ENCODE results near the gene NDUFB3.
"Not testable (repeated sequence)": the region's sequence is repeated elsewhere in the genome, so short reads cannot be mapped to it uniquely, and the experiment has no call there.

NDUFB3 gene

DNA sequence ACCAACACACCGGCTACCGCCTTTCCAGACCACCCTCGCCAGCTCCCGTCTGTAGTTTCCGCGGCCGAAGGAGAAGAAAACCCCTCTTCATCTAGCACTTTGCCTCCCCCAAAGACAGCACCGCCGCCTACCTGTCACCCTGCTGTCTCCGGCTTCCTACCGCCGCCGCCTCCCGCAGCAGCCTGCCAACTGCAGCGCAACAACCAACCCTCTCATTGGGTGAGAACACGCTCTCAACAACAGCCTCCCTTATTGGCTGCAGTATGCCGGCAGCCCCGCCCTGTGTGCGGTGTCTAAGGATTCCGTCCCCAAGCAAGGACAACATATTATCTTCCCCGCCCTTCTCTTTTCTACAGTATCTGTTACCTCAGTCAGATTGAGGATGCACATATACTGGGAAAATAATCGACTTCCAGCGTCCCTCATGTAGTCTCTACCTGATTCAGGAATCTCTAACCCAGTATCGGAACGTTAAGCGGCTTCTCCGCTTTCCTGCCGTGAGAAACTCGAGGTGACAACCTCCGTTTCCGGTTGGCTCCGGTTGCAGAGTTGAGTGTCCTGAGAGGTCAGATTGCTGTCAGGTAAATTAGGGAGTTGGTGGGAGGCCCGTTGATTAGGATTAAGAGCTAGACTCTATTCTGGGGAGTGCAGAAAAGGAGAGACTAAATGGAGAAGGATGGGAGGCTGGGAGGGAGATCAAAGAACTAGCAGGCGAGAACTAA is at the start of gene NDUFB3, which contains the start of gene HYCC2:
Gene NDUFB3 (plus strand): TSS at position 523 of the 722 bp plus-strand sequence. CDS start 6,882 bp downstream, outside the sequence.
Gene HYCC2 (minus strand): TSS at position 193 of the 722 bp plus-strand sequence. CDS start 47,662 bp downstream, outside the sequence.
- DNase-seq: peak; percentile 96

DNA sequence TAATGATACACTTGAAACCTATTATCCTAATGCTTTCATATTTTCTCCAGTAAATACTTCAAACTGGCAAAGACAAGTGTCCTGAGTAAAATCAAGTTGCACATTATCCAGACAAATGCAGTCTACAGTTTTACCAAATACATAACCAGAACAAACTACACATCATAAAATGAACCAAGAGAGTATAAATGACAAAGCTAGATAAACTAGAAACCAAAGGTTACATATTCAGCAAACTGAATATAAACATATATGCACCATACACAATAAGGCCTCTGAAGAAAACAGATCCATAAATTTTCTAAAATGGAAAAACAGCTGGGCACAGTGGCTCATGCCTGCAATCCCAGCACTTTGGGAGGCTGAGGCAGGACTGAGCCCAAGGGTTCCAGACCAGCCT is 47.3 kb upstream of the NDUFB3 start:
- DNase-seq: no peak

DNA sequence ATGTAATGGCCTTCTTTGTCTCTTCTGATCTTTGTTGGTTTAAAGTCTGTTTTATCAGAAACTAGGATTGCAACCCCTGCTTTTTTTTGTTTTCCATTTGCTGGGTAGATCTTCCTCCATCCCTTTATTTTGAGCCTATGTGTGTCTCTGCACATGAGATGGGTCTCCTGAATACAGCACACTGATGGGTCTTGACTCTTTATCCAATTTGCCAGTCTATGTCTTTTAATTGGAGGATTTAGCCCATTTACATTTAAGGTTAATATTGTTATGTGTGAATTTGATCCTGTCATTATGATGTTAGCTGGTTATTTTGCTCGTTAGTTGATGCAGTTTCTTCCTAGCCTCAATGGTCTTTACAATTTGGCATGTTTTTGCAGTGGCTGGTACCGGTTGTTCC is 37.4 kb upstream of the NDUFB3 start:
- not testable (repeated sequence) for DNase-seq

DNA sequence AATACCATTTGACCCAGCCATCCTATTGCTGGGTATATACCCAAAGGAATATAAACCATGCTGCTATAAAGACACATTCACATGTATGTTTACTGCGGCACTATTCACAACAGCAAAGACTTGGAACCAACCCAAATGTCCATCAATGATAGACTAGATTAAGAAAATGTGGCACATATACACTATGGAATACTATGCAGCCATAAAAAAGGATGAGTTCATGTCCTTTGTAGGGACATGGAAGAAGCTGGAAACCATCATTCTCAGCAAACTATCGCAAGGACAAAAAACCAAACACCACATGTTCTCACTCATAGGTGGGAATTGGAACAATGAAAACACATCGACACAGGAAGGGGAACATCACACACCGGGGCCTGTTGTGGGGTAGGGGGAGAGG is 33.4 kb upstream of the NDUFB3 start:
- DNase-seq: not testable (repeated sequence)

DNA sequence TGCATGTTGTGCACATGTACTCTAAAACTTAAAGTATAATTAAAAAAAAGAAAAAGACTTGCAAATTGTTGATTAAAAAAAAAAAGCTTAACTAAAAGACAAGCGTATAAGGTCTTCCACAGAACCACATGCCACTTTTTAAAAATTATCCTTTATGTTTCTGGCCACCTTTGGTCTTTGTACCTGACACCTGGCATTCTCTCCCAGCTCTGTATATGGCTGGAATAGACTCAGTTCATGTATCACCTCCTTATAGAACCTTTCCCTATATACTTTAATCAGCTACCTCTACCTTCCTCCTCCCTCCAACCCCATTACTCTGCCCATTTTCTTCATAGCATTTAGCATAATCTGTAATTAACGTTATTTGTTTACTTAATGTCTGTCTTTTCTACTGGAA is 32.9 kb upstream of the NDUFB3 start:
- no peak for DNase-seq

DNA sequence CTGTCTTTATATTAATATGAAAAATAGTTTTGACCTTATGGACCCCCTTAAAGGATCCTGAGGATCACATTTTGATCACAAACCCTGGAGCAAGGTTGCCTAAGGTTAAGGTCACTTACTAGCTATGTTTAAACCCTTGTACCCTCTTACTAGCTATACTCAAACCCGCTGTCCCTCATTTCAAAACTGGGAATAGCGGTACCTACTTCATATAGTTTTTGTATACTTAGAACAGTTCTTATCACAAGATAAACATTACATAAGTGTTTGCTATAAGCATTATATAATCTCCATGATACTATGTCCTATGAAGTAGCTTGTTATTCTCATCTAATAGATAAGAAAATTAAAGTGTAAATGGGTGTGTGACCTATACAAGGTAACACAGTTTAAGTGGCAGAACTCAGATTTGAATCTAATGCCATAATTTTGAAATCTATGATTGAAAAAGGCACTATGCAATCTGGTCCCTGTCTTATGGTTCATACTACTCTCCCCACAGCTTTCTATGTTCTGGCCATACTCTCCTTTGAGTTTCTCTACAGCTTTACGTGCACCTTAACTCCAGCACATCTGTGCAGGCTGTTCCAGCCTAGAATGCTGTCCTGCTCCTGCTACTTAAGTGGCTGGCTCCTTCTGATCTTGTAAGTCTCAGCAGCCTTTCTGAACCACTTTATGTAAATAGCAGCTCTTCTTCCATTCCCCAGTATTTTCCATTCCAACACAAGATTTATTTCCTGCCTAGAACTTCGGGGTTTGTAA is 30.8 kb upstream of the NDUFB3 start:
- no peak for DNase-seq

DNA sequence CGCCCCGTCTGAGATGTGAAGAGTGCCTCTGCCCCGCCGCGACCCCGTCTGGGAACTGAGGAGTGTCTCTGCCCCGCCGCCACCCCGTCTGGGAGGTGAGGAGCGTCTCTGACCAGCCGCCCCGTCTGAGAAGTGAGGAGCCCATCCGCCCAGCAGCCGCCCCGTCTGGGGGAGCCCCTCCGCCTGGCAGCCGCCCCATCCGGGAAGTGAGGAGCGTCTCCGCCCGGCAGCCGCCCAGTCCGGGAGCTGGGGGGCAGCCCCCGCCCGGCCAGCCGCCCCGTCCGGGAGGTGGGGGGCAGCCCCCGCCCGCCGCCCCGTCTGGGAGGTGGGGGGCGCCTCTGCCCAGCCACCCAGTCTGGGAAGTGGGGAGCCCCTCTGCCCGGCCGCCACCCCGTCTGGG is 29.4 kb upstream of the NDUFB3 start:
- DNase-seq: not testable (repeated sequence)

DNA sequence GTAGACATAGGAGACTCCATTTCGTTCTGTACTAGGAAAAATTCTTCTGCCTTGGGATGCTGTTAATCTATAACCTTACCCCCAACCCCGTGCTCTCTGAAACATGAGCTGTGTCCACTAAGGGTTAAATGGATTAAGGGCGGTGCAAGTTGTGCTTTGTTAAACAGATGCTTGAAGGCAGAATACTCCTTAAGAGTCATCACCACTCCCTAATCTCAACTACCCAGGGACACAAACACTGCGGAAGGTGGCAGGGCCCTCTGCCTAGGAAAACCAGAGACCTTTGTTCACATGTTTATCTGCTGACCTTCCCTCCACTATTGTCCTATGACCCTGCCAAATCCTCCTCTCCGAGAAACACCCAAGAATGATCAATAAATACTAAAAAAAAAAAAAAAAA is 28.8 kb upstream of the NDUFB3 start:
- DNase-seq: not testable (repeated sequence)

DNA sequence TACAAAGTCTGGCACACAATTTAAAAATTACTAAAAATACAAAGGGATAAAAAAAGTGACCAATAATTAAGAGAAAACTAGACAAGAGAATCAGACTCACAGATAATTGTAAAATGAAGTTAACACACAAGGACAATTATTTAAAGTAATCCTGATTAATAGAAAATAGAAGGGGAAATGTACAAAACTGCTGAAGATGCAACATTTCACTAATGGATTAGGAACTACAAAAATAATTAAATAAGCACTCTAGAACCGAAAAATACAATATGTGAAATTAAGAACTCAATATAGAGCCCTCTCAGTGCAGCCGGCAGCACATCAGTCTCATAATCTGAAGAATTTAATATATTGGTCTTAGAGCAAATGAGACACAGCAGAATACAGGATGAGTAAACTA is 24.9 kb upstream of the NDUFB3 start:
- no peak for DNase-seq

DNA sequence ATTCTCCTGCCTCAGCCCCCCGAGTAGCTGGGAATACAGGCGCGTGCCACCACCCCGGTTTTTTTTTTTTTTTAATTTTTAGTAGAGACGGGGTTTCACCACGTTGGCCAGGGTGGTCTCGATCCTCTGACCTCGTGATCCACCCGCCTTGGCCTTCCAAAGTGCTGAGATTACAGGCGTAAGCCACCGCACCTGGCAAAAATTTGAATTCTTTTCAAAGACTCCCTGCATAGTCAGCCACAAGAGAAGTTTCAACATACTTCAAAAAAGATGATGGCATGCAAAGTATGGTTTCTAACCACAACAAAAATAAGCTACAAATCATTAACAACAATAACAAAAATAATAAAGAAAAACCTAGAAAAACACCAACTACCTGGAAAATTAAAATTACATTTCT is 22.3 kb upstream of the NDUFB3 start:
- DNase-seq: no peak

DNA sequence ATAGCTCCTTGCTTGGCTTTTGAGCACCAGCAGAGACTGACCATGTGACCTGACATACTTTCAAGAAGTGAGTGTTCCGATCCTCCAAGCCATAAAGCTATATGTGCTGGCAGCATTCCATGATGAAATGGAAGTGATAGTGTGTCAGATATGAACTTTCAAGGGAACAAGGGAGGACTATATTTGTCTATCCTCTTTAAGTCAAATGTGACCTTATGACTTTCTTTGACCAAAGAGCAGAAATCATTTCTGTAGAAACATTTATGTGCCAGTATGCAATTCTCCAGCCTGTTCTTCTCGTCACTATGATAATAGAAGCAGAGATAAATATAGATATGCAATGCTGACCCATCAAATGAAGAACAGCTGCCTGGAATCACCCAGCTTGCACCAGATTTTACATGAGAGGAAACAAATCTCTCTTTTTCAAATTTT is 14.7 kb upstream of the NDUFB3 start:
- no peak for DNase-seq

DNA sequence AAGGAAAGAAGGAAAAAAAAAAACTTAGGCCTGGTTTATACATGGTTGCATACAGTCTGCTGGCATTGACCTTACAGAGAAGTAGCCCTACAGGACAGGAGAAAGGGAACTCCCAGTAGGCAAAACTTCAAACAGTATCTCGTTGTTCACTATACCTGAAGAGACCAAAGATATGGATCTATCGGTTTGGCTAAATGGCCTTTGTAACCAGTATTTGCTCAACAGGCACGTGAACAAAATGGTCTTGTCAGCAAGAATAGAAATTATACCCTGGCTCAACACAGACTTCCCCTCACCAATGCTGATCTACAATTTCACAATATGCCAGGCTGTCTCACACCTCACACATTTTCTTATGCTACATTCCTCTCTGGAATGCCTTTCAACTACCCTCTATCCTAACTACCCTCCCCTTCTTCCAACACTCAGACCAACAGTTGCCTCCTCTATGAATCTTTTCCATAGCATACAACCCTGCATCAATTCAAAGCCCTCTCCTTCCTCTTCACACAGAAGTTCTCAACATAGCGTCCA is 14.0 kb upstream of the NDUFB3 start:
- DNase-seq: no peak

DNA sequence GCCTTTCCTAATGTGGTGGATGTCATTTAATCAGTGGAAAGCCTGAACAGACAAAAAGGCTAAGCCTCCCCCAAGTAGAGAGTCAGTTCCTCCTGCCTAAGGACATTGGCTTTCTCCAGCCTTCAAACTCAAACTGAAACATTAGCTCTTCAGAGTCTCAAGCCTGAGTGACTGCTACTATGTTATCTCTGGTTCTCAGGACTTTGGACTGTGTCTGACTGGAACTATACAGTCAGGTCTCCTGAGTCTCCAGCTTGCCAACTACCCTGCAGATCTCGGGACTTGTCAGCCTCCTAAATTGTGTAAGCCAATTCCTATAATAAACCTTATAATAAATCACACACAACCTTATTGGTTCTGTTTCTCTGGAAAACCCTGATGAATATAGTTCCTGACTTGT is 12.9 kb upstream of the NDUFB3 start:
- no peak for DNase-seq

DNA sequence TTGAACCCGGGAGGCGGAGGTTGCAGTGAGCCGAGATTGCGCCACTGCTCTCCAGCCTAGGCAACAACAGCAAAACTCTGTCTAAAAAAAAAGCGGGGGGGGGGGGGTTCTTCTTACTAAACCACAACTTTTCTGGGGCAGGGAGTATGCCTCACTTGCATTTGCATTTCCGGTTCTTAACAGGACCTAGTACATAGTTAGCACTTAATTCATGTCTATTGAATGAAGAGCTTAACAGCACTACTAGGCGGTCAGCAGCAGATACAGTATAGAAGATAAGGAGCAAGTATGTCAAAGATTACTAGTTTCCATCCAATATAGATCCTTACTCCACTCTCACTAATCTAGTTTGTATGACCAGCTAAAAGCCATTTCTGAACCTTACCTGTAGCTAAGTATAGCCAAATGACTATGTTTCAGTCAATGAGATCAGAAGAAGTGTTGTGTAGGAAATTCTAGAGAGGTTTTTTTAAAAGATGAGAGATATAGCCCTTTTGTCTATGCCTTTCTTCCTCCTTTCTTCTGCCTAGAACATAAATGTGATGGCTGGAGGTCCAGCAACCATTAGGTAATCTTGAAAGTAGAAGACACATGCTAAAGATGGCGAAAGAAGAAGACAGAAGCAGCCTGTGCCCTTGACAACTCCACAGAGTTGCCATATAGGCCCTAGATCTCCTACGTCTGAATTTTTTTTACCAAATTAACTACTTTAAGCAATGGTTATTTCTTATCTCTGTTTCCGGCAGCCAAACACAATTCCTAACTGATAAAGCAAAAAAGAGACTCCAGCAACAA is 11.6 kb upstream of the NDUFB3 start:
- no peak for DNase-seq

DNA sequence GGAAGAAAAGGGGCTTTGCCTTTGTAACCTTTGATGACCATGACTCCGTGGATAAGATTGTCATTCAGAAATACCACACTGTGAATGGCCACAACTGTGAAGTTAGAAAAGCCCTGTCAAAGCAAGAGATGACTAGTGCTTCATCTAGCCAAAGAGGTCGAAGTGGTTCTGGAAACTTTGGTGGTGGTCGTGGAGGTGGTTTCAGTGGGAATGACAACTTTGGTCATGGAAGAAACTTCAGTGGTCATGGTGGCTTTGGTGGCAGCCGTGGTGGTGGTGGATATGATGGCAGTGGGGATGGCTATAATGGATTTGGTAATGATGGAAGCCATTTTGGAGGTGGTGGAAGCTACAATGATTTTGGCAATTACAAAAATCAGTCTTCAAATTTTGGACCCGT is 8.3 kb upstream of the NDUFB3 start:
- peak; percentile 36 for DNase-seq

DNA sequence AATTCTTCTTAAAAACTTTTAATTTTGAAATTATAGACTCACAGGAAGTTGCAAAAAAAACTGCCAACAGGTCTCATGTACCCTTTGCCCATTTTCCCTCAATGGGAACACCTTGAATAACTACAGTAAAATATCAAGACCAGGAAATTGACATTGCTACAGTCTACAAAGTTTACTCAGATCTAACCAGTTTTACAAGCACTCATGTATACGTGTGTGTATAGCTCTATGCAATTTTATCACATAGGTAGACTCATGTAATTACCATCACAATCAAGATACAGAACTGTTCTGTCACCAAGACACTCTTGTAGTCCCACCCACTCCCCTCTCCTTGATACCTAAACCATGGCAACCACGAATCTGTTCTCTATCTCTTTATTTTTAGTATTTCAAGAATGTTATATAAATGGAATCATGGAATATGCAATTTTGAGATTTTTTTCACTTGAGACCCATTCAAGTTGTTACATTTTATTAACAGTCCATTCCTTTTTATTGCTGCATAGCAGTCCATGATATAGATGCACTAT is 6.9 kb upstream of the NDUFB3 start:
- DNase-seq: no peak

DNA sequence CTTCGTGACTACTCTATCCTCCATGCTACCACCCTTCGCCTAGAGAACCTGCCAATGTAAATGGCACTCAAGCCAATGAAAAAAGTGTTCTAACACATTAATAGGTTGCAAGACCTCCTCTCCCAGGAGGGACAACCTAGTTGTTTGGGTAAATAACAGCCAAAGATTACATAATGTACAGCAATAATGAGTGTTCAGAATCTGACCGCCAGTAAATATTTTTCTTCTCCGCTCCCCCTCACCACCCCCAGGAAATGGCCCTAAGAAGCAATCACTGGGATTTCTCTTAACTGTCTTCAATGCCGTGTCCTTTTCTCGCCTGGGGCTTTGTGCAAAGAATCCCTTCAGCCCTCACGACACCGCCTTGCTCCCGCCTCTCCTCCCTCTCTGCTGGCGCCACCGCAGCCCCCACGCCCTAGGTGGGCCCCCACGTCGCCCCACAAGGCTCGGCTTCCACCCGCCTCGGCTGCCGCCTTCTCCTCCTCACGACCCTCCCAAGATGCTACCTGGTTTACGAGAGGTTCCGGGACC is 788 bp upstream of the NDUFB3 start:
- no peak for DNase-seq

DNA sequence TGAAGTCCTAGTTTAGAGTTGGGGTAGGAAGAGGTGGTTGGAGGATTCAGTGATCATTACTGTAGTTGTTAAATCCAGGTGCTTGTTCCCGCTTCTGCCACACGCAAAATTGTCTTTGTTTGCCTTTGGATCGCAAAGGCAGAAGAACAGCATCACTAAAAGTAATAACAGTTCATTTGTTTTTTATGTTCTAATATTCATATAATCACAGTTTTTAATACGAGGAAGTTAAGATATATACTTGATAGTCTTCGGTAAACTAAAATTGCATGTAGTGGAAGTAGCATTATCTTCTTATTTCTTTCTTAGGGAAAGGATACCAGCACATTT is 365 bp downstream of the NDUFB3 start:
- DNase-seq: no peak

DNA sequence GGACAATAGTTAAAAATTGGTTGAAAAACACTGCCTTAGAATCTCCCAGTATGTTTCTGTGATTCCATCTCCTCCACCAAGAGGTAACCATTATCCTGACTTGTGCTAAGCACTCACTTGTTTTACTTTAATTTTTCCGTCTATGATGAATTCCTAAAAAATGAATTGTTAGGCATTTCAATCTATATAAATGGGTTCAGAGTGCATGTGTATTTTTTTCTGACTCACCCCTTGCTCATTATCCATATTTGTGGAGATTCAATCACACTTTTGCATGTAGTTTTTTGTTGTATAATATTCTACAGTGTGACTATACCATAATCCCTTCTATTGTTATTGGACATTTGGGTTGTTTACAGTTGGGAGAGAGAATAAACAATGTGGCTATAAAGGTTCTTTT is 1.3 kb downstream of the NDUFB3 start:
- DNase-seq: no peak

DNA sequence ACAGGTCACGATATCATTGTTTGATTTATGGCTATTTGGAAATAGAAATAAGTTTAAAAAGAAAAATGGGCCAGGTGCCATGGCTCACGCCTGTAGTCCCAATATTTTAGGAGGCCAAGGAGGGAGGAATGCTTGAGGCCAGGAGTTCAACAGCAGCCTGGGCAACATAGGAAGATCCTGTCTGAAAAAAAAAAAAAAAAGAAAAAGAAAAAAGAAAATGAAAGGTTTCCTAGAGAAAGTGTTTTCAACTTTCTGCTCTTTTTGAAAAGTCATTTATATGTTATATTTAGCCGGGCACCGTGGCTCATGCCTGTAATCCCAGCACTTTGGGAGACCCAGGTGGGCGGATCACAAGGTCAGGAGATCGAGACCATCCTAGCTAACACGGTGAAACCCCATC is 3.2 kb downstream of the NDUFB3 start:
- no peak for DNase-seq

DNA sequence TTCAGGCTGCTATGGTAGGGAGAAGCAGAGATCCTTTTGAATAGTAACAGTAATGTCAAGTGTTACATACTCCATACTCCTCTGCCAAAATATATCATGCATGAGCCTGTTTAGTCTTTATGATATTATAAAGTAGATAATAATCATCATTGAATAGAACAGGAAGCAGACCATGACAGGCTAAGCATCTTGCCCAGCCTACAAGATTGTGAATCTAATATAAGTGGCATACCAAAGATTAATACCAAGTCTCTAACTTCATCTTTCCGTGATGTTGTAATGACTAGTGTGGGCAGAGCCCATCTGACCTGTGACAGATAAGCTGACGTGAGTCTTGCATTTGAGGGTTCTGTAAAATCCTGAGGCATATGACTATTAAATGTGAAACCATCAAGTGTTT is 13.1 kb downstream of the NDUFB3 start:
- DNase-seq: no peak

DNA sequence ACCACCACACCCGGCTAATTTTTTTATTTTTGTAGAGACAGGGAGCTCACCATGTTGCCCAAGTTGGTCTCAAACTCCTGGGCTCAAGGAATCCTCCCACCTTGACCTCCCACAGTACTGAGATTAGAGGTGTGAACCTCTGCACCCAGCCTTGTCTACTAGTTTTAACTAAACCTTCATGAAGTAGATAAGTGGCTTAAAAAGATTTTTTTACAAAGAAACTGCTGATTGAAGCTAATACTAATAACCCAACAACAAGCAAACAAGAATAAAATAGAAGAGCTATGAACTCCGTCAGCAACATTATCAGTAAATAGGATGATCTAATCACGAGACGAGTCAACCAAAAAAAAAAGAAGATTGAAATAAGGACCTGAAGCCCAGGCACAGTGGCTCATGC is 18.8 kb downstream of the NDUFB3 start:
- no peak for DNase-seq

DNA sequence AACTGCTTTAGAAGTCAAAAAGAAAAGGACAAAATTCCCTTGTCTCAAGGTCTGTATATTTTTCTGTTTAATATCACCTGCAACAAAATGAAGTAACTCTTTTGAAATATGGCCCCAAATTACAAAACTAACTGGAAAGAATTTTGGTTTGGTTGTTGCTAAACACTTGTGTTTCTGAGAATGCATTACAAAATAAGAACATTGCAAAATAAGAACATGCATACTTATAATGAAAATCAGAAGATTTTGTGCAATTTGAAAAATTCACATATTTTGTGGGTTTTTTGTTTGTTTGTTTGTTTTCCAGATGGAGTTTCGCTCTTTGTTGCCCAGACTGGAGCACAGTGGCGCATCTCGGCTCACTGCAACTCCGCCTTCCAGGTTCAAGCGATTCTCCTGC is 21.8 kb downstream of the NDUFB3 start:
- no peak for DNase-seq

Data from activated CD4-positive, alpha-beta T cell treated with anti-CD3 and anti-CD28 coated beads, Interleukin-2, Interleukin-6, amounts not matched to agents 100 ng/mL and 50 ng/mL, durations not matched to agents 16 hours and 8 hours (primary cell).